H1 (cell line): ENCODE measurements around the gene ENO2. TPM values are rescaled to one million over a fixed set of nuclear protein-coding genes. Genes with fewer than 3 reads are reported as not detected.

ENCODE experiments used
- ASH2L ChIP-seq: fragments of 200-600, 300-600 bp; sonication (generic); IDR thresholded peaks from one replicate; pipeline ENCODE4 v1.7.1; 2017; ENCODE audit warnings: low read length
- GABPA ChIP-seq: IDR thresholded peaks from 2 replicates; pipeline ENCODE4 v1.6.1; 2011; ENCODE audit warnings: mild to moderate bottlenecking, low read length, moderate library complexity, borderline replicate concordance; ENCODE audit not compliant: insufficient read depth
- KDM4A ChIP-seq: IDR thresholded peaks from one replicate; pipeline ENCODE4 v1.7.1; 2012; ENCODE audit warnings: low read depth, mild to moderate bottlenecking, moderate library complexity, low read length, inconsistent platforms; ENCODE audit not compliant: severe bottlenecking
- MAFK ChIP-seq: IDR thresholded peaks from 2 replicates; pipeline ENCODE4 v1.6.1; 2012; ENCODE audit warnings: low read depth, mild to moderate bottlenecking, improper control_type of control experiment, low read length
- MAX ChIP-seq: IDR thresholded peaks from 2 replicates; pipeline ENCODE4 v1.6.1; 2012; ENCODE audit warnings: inconsistent platforms
- POLR2A ChIP-seq, 2 experiments: IDR thresholded peaks; 1 replicate in 1 of 2; 2 replicates in 1 of 2; pipeline ENCODE4 v1.6.1; 2011; ENCODE audit warnings: low read depth in 2 of 2, low read length in 2 of 2, mild to moderate bottlenecking in 2 of 2; ENCODE audit errors: control extremely low read depth in 1 of 2
- SIN3A ChIP-seq, 2 experiments: IDR thresholded peaks in 1 of 2; conservative IDR thresholded peaks in 1 of 2; 2 replicates each; pipeline ENCODE4 v1.6.1; 2011 to 2012; ENCODE audit warnings: low read length in 2 of 2, improper control_type of control experiment in 1 of 2, low read depth in 1 of 2, mild to moderate bottlenecking in 1 of 2
- YY1 ChIP-seq: IDR thresholded peaks from 2 replicates; pipeline ENCODE4 v1.6.1; 2011; ENCODE audit warnings: low read depth, mild to moderate bottlenecking, low read length
- polyA plus RNA-seq, 7 experiments: library from polyadenylated mRNA; depleted of rRNA in 3 of 7; stranded (reverse) in 5 of 7; unstranded in 2 of 7; fragments of >200 nt in 5 of 7; fragments of 200-250 nt in 2 of 7; gene quantifications; 1 replicate in 5 of 7; 2 replicates in 1 of 7; 4 replicates in 1 of 7; pipeline versions ENCODE4 v1.2.1 to v1.2.3, GENCODE V29; 2011 to 2013; ENCODE audit warnings: missing spikeins in 2 of 7, mixed read lengths in 2 of 7
- total RNA-seq: library from RNA; stranded (reverse); fragmentation: NEBNext Ultra II Directional; extraction: Animal tissue kit (Norgen Biotek cat#: 25700); gene quantifications from 2 replicates; pipeline ENCODE4 v1.2.1, GENCODE V29; 2021

Gene ENO2
- total and polyA plus RNA-seq, 2 of the 8 experiments (the other 6 are each of a cell fraction or from before 2014, with no cell fraction given) = 92.4 to 102 TPM

GRCh38 chr12:6951551-6952120, 37.3 kb downstream of the ENO2 start (continued):
- TF ChIP-seq YY1 (no peak), GABPA (no peak), MAX (no peak), ASH2L (no peak), POLR2A (IDR thresholded peaks at IDR 0.05; ENCODE audit: control extremely low read depth in 1 of 2, low read depth in 2 of 2, low read length in 2 of 2) (no peak), MAFK (no peak), KDM4A (no peak), SIN3A (conservative IDR thresholded peaks at IDR 0.05 in 1 of 2, IDR thresholded peaks at IDR 0.05 in 1 of 2; ENCODE audit: low read depth in 1 of 2, low read length in 2 of 2) (no peak)
